HCT116 (cell line): ENCODE measurements around the gene GNA15. TPM values are rescaled to one million over a fixed set of nuclear protein-coding genes. Genes with fewer than 3 reads are reported as not detected.
"Not testable (repeated sequence)": the region's sequence is repeated elsewhere in the genome, so short reads cannot be mapped to it uniquely, and the experiment has no call there.

Experiments
- ATAC-seq: fragments of 200-7000 bp; cut with Tn5 transposase; 2 replicates; pipeline ENCODE4 v1.9.1; 2020; ENCODE audit warnings: mild to moderate bottlenecking, moderate library complexity
- BruUV-seq: library from RNA; stranded (reverse); fragments of 400-500 nt; replicated peaks from 2 replicates; lab custom pipeline; 2021; lab: Mats Ljungman, UMichigan
- CTCF ChIA-PET: fragments of 300-600 bp; sonication (Branson Sonifier 250); formaldehyde crosslinking; loops from one replicate; lab custom pipeline; 2021; ENCODE audit warnings: antibody characterized with exemption; lab: Charles Lee
- POLR2A ChIA-PET: fragments of 300-600, 350-600 bp; sonication (Branson Sonifier 250); formaldehyde crosslinking; loops from one replicate; lab custom pipeline; 2021; ENCODE audit warnings: antibody characterized with exemption; lab: Charles Lee
- RAD21 ChIA-PET, 2 experiments: fragments of 300-600 bp; sonication (Branson Sonifier 250); formaldehyde crosslinking; loops; one replicate each; lab custom pipeline; 2023; ENCODE audit warnings: low total read pairs in 2 of 2; ENCODE audit not compliant: uncharacterized antibody in 2 of 2, unreplicated experiment in 2 of 2, low non-redundant PET in 1 of 2; lab: Charles Lee
- DNase-seq: peaks from one replicate; pipeline ENCODE4 v3.0.0-alpha.2; 2010; ENCODE audit warnings: low read depth, low spot score
- H2AFZ ChIP-seq: fragments of 200-600 bp; shearing (Covaris generic), sonication (generic); 2 replicates; pipeline ENCODE4 v1.6.1; 2017; ENCODE audit warnings: low read depth, mixed run types, mixed read lengths, antibody characterized with exemption, low read length; ENCODE audit not compliant: poor library complexity, severe bottlenecking
- H3K27ac ChIP-seq: 2 replicates; pipeline ENCODE4 v1.5.1; 2012; ENCODE audit warnings: low read depth, low read length
- H3K27me3 ChIP-seq: fragments of 200-600 bp; sonication (generic); 2 replicates; pipeline ENCODE4 v1.6.1; 2016; ENCODE audit warnings: mixed run types, low read length, mixed read lengths; ENCODE audit not compliant: insufficient read depth
- H3K36me3 ChIP-seq, 2 experiments: fragments of 200-500 bp in 1 of 2; fragments of 200-600 bp in 1 of 2; sonication (Bioruptor generic) in 1 of 2; sonication (generic) in 1 of 2; 2 replicates each; pipeline versions ENCODE4 v1.5.1 to v1.6.1; 2014 to 2016; ENCODE audit warnings: low read length in 2 of 2, inconsistent platforms in 1 of 2, mixed read lengths in 1 of 2, mixed run types in 1 of 2; ENCODE audit not compliant: insufficient read depth in 2 of 2, control insufficient read depth in 1 of 2
- H3K4me1 ChIP-seq, 2 experiments: fragments of 200-600 bp in 1 of 2; sonication (generic) in 1 of 2; 2 replicates each; pipeline versions ENCODE4 v1.5.1 to v1.6.1; 2012 to 2017; ENCODE audit warnings: low read length in 2 of 2, inconsistent platforms in 1 of 2, mild to moderate bottlenecking in 1 of 2, mixed read lengths in 1 of 2, mixed run types in 1 of 2, moderate library complexity in 1 of 2; ENCODE audit not compliant: insufficient read depth in 2 of 2, control insufficient read depth in 1 of 2
- H3K4me2 ChIP-seq: fragments of 200-600 bp; sonication (generic); 2 replicates; pipeline ENCODE4 v1.6.1; 2017; ENCODE audit warnings: mixed run types, low read length, mixed read lengths
- H3K4me3 ChIP-seq, 2 experiments: fragments of 200-600 bp in 1 of 2; sonication (generic) in 1 of 2; replicated peaks in 1 of 2; 2 replicates each; pipeline ENCODE4 v1.5.1; 2011 to 2016; ENCODE audit warnings: low read length in 2 of 2, control low read depth in 1 of 2, low read depth in 1 of 2, mild to moderate bottlenecking in 1 of 2, mixed read lengths in 1 of 2, mixed run types in 1 of 2
- H3K79me2 ChIP-seq: fragments of 200-600 bp; sonication (generic); 2 replicates; pipeline ENCODE4 v1.6.1; 2017; ENCODE audit warnings: mild to moderate bottlenecking, mixed run types, low read length, moderate library complexity, mixed read lengths; ENCODE audit not compliant: insufficient read depth
- H3K9ac ChIP-seq: fragments of 200-600 bp; sonication (generic); 2 replicates; pipeline ENCODE4 v1.6.1; 2016; ENCODE audit warnings: low read length, mixed read lengths
- H3K9me2 ChIP-seq: fragments of 200-600 bp; sonication (generic), shearing (Covaris generic); 2 replicates; pipeline ENCODE4 v1.6.1; 2017; ENCODE audit warnings: mixed run types, mild to moderate bottlenecking, moderate library complexity; ENCODE audit not compliant: insufficient read depth
- H3K9me3 ChIP-seq, 2 experiments: fragments of 200-500 bp in 1 of 2; fragments of 200-600 bp in 1 of 2; sonication (Bioruptor generic) in 1 of 2; sonication (generic) in 1 of 2; 2 replicates each; pipeline ENCODE4 v1.6.1; 2014 to 2017; ENCODE audit warnings: low read length in 2 of 2, mixed read lengths in 2 of 2, inconsistent platforms in 1 of 2, low read depth in 1 of 2, mild to moderate bottlenecking in 1 of 2, mixed run types in 1 of 2, moderate library complexity in 1 of 2; ENCODE audit not compliant: control insufficient read depth in 1 of 2, insufficient read depth in 1 of 2
- H4K20me1 ChIP-seq: fragments of 200-600 bp; sonication (generic), shearing (Covaris generic); 2 replicates; pipeline ENCODE4 v1.6.1; 2017; ENCODE audit warnings: mixed run types, mild to moderate bottlenecking, moderate library complexity; ENCODE audit not compliant: insufficient read depth
- CBX3 ChIP-seq: IDR thresholded peaks from 2 replicates; pipeline ENCODE4 v1.6.1; 2012; ENCODE audit warnings: low read depth
- ELF1 ChIP-seq: IDR thresholded peaks from 2 replicates; pipeline ENCODE4 v1.6.1; 2012; ENCODE audit warnings: low read depth, borderline replicate concordance
- EZH2 ChIP-seq: fragments of 200-600 bp; sonication (generic); IDR thresholded peaks from 2 replicates; pipeline ENCODE4 v1.6.1; 2017; ENCODE audit warnings: antibody characterized with exemption, mixed run types
- EZH2phosphoT487 ChIP-seq: fragments of 200-600 bp; IDR thresholded peaks from 2 replicates; pipeline ENCODE4 v1.6.1; 2018; ENCODE audit warnings: antibody characterized with exemption, borderline replicate concordance
- JUND ChIP-seq: IDR thresholded peaks from 2 replicates; pipeline ENCODE4 v1.6.1; 2012
- POLR2A ChIP-seq: IDR thresholded peaks from 2 replicates; pipeline ENCODE4 v1.7.0; 2011; ENCODE audit warnings: borderline replicate concordance; ENCODE audit not compliant: insufficient read depth, insufficient read length; ENCODE audit errors: extremely low read depth
- SP1 ChIP-seq: IDR thresholded peaks from 2 replicates; pipeline ENCODE4 v1.6.1; 2012; ENCODE audit warnings: low read depth
- SRF ChIP-seq: IDR thresholded peaks from 2 replicates; pipeline ENCODE4 v1.6.1; 2012; ENCODE audit warnings: low read depth
- TCF7L2 ChIP-seq: IDR thresholded peaks from 2 replicates; pipeline ENCODE4 v1.7.0; 2011; ENCODE audit warnings: borderline replicate concordance, inconsistent platforms; ENCODE audit not compliant: insufficient read depth, insufficient read length; ENCODE audit errors: extremely low read depth
- ZNF274 ChIP-seq: fragments of 200-500 bp; sonication (Bioruptor generic); IDR thresholded peaks from 2 replicates; pipeline ENCODE4 v1.6.1; 2014; ENCODE audit warnings: mild to moderate bottlenecking, low read depth, low read length, inconsistent platforms
- intact Hi-C: fragments of 100-400 bp; cut with micrococcal nuclease; formaldehyde crosslinking; loops from 2 replicates; pipeline ENCODE4 v1.10.0; 2022
- total RNA-seq: library from RNA; stranded (reverse); gene quantifications from one replicate; pipeline ENCODE4 v1.2.1, GENCODE V29; 2021; ENCODE audit not compliant: unreplicated experiment

GNA15 gene
- total RNA-seq, 1 experiment from 2014 or later: 1.5 TPM

DNA sequence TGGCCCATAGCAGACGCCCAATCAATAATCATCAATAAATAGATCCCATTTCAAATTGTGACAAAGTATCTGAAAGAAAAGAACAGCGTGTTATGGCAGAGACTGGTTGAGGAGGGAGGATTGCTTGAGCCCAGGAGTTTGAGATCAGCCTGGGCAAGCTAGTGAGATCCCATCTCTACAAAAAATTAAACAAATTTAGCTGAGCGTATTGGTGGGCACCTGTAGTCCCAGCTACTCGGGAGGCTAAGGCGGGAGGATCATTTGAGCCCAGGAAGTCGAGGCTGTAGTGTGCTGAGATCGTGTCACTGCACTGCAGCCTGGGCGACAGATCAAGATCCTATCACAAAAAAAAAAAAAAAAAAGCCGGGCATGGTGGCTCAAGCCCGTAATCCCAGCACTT is 48.1 kb upstream of the GNA15 start:
- TF ChIP-seq SP1: no peak
- no peak for TF ChIP-seq CBX3
- TF ChIP-seq EZH2phosphoT487: no peak
- TF ChIP-seq ZNF274: no peak
- no peak for TF ChIP-seq JUND
- no peak for TF ChIP-seq TCF7L2
- TF ChIP-seq SRF: no peak
- no peak for TF ChIP-seq EZH2
- TF ChIP-seq POLR2A: no peak
- TF ChIP-seq ELF1: no peak
- Histone ChIP-seq H4K20me1 (no peaks in the 10 kb centered on the region), H3K79me2 (no peaks in the 10 kb centered on the region), H3K9ac (no peak overlapping the region), H3K4me2 (no peak overlapping the region), H3K9me2 (no peaks in the 10 kb centered on the region), H3K27me3 (no peaks in the 10 kb centered on the region), H3K27ac (no peak overlapping the region), H3K9me3 (no peaks in the 10 kb centered on the region), H3K4me3 (no peak overlapping the region), H3K4me1 (no peaks in the 10 kb centered on the region), H3K36me3 (no peaks in the 10 kb centered on the region), H2AFZ (no peak overlapping the region)
- no TSS peak for BruUV-seq
- intact Hi-C loops: no loop called here
- no peak for ATAC-seq
- POLR2A ChIA-PET: interaction anchor here (0.7 kb wide), 1 partner anchor 21 kb away, joined by 3 read pairs; no protein-coding TSS in a partner anchor
- CTCF ChIA-PET: interaction anchor here (1.8 kb wide), 1 partner anchor 12 kb away, joined by 5 read pairs; no protein-coding TSS in a partner anchor
- no peak for DNase-seq
- RAD21 ChIA-PET: no interaction called here

GRCh38 chr19:3089299-3089855 is 46.5 kb upstream of the GNA15 start:
- intact Hi-C loops, ATAC-seq, H3K9ac ChIP-seq, RAD21 ChIA-PET, H3K79me2 ChIP-seq, H3K4me1 ChIP-seq, H4K20me1 ChIP-seq, BruUV-seq, H3K27ac ChIP-seq, H2AFZ ChIP-seq, H3K4me3 ChIP-seq, H3K36me3 ChIP-seq, H3K9me2 ChIP-seq, POLR2A ChIA-PET, H3K27me3 ChIP-seq, DNase-seq, H3K4me2 ChIP-seq, H3K9me3 ChIP-seq: not testable (repeated sequence)
- CTCF ChIA-PET: interaction anchor here (1.8 kb wide), 1 partner anchor 14 kb away, joined by 5 read pairs; no protein-coding TSS in a partner anchor
